ENCODE results near the gene ARMC2. TPM values are rescaled to one million over a fixed set of nuclear protein-coding genes. Genes with fewer than 3 reads are reported as not detected.

The ARMC2 gene
- polyA plus RNA-seq, 2 of the 4 experiments (the other 2 are of a cell fraction) = 2.1 to 4.9 TPM

- CTCF ChIA-PET = no interaction called here
Observed at GRCh38 chr6:108883172-108883571, 35.0 kb downstream of the ARMC2 start.

GRCh38 chr6:108884211-108885059 lies 36.2 kb downstream of the ARMC2 start:
- no peak for TF ChIP-seq ATOH8 (CRISPR knock-in tag; IDR thresholded peaks at IDR 0.05; ENCODE audit: low read depth)
- no peak for TF ChIP-seq HES2 (IDR thresholded peaks at IDR 0.05)
- no peak for TF ChIP-seq RAD21 (conservative IDR thresholded peaks at IDR 0.05 in 1 of 2, IDR thresholded peaks at IDR 0.05 in 1 of 2)
- TF ChIP-seq POLR2A (IDR thresholded peaks at IDR 0.05; ENCODE audit: low read length) = no peak
- TF ChIP-seq BCL3 (IDR thresholded peaks at IDR 0.05) = no peak
- TF ChIP-seq MAX (IDR thresholded peaks at IDR 0.05) = no peak
- TF ChIP-seq CEBPB (IDR thresholded peaks at IDR 0.05) = no peak
- TF ChIP-seq CTCF (IDR thresholded peaks at IDR 0.05) = no peak
- TF ChIP-seq CBX2 (IDR thresholded peaks at IDR 0.05; ENCODE audit: borderline replicate concordance, low read depth) = no peak
- no peak overlapping the region for H3K4me2 ChIP-seq
- FAIRE-seq (no peak), ATAC-seq (no peak), DNase-seq (ENCODE audit: low read depth in 1 of 2, low spot score in 1 of 2) (no peak)
- H3K9me3 ChIP-seq = no peaks in the 10 kb centered on the region
- H3K4me3 ChIP-seq = no peak overlapping the region
- no peaks in the 10 kb centered on the region for H3K4me1 ChIP-seq
- ChIA-PET CTCF (interaction anchor here (1.0 to 1.4 kb wide), 3 partner anchors 9 to 342 kb away, joined by 3 to 4 read pairs (median 4); no protein-coding TSS in a partner anchor), POLR2A (no interaction called here)
- 83% methylated on average over 9 of the region's 9 CpGs for WGBS (ENCODE audit: missing lambda C conversion rate)
- no peak overlapping the region for H3K27ac ChIP-seq

More at GRCh38 chr6:108883172-108883571, 35.0 kb downstream of the ARMC2 start:
- WGBS (ENCODE audit: missing lambda C conversion rate) = 93% methylated on average over 1 of the region's 1 CpG
- Histone ChIP-seq H3K4me3 (no peak overlapping the region), H3K27ac (no peak overlapping the region), H3K4me1 (no peaks in the 10 kb centered on the region), H3K4me2 (no peak overlapping the region), H3K9me3 (no peaks in the 10 kb centered on the region)
- ATAC-seq (no peak), DNase-seq (ENCODE audit: low read depth in 1 of 2, low spot score in 1 of 2) (no peak), FAIRE-seq (no peak)
- POLR2A ChIA-PET = no interaction called here
- no peak for TF ChIP-seq ATOH8 (CRISPR knock-in tag; IDR thresholded peaks at IDR 0.05; ENCODE audit: low read depth)
- TF ChIP-seq KDM5A (IDR thresholded peaks at IDR 0.05) = no peak
- TF ChIP-seq CEBPB (IDR thresholded peaks at IDR 0.05) = no peak
- no peak for TF ChIP-seq FOSB (CRISPR knock-in tag; IDR thresholded peaks at IDR 0.05)
- no peak for TF ChIP-seq BCL3 (IDR thresholded peaks at IDR 0.05)
- TF ChIP-seq ELK1 (IDR thresholded peaks at IDR 0.05; ENCODE audit: low read depth, low read length) = no peak
- TF ChIP-seq CBX2 (IDR thresholded peaks at IDR 0.05; ENCODE audit: borderline replicate concordance, low read depth) = no peak
- TF ChIP-seq CHD2 (IDR thresholded peaks at IDR 0.05; ENCODE audit: low read length, partially characterized antibody) = no peak
- TF ChIP-seq RFX5 (IDR thresholded peaks at IDR 0.05) = no peak
- no peak for TF ChIP-seq TP53 (CRISPR knock-in tag; IDR thresholded peaks at IDR 0.05)
- TF ChIP-seq NPAS2 (CRISPR knock-in tag; IDR thresholded peaks at IDR 0.05; ENCODE audit: borderline replicate concordance) = no peak
- TF ChIP-seq FOSL2 (IDR thresholded peaks at IDR 0.05) = no peak
- no peak for TF ChIP-seq FOSL2 (CRISPR knock-in tag; IDR thresholded peaks at IDR 0.05)
- TF ChIP-seq RARB (CRISPR knock-in tag; IDR thresholded peaks at IDR 0.05) = no peak
